Ovary (tissue), 3 donors: ENCODE data around the gene ZNHIT1.

Source experiments
- CTCF ChIP-seq, 3 donors: fragments of 450-650 bp in 2 of 3; fragments of 200-600 bp in 1 of 3; IDR thresholded peaks; one replicate each; pipeline versions ENCODE4 v1.5.1 to v1.8.0; 2016 to 2022; ENCODE audit warnings: antibody characterized with exemption in 3 of 3, mild to moderate bottlenecking in 1 of 3
- POLR2A ChIP-seq: fragments of 450-650 bp; IDR thresholded peaks from one replicate; pipeline ENCODE4 v1.6.1; 2017; ENCODE audit warnings: antibody characterized with exemption, mild to moderate bottlenecking, moderate library complexity
- donor health status: DM: no; HTN: no; CAD: no.

GRCh38 chr7:101223528-101223927 lies 5.6 kb downstream of the ZNHIT1 start:
- TF ChIP-seq CTCF (IDR thresholded peaks at IDR 0.05) (no peak), POLR2A (no peak)
